Liver (tissue), 9 donors: ENCODE results near the gene SMAP1. TPM values are rescaled to one million over a fixed set of nuclear protein-coding genes. Genes with fewer than 3 reads are reported as not detected.

Source experiments
- DNase-seq: peaks from one replicate; pipeline ENCODE4 v3.0.0-alpha.2; 2017; ENCODE audit warnings: low spot score
- H3K27ac ChIP-seq, 2 donors: one replicate each; pipeline ENCODE4 v1.7.0; 2013; ENCODE audit warnings: inconsistent platforms in 2 of 2, low read length in 2 of 2, control low read depth in 1 of 2, low read depth in 1 of 2, mild to moderate bottlenecking in 1 of 2
- H3K27me3 ChIP-seq, 4 donors: one replicate each; pipeline versions ENCODE4 v1.6.1 to v1.7.0; 2013; ENCODE audit warnings: low read length in 3 of 4, inconsistent platforms in 1 of 4, mild to moderate bottlenecking in 1 of 4, moderate library complexity in 1 of 4; ENCODE audit not compliant: control insufficient read depth in 4 of 4, insufficient read depth in 4 of 4
- H3K36me3 ChIP-seq, 4 donors: one replicate each; pipeline versions ENCODE4 v1.6.1 to v1.7.0; 2013; ENCODE audit warnings: low read length in 3 of 4, mild to moderate bottlenecking in 3 of 4, low read depth in 1 of 4, moderate library complexity in 1 of 4; ENCODE audit not compliant: control insufficient read depth in 4 of 4, insufficient read depth in 3 of 4
- H3K4me1 ChIP-seq, 4 donors: one replicate each; pipeline versions ENCODE4 v1.6.1 to v1.7.0; 2013; ENCODE audit warnings: low read length in 3 of 4, mild to moderate bottlenecking in 3 of 4, moderate library complexity in 1 of 4; ENCODE audit not compliant: control insufficient read depth in 4 of 4, insufficient read depth in 4 of 4
- H3K4me3 ChIP-seq, 3 donors: one replicate each; pipeline versions ENCODE4 v1.6.1 to v1.7.0; 2013; ENCODE audit warnings: low read length in 3 of 3, control low read depth in 1 of 3, low read depth in 1 of 3, mild to moderate bottlenecking in 1 of 3
- H3K9ac ChIP-seq, 2 donors: one replicate each; pipeline ENCODE4 v1.7.0; 2013; ENCODE audit warnings: low read length in 2 of 2, mild to moderate bottlenecking in 2 of 2, moderate library complexity in 2 of 2, control low read depth in 1 of 2, low read depth in 1 of 2
- H3K9me3 ChIP-seq, 4 donors: one replicate each; pipeline versions ENCODE4 v1.6.1 to v1.7.0; 2013; ENCODE audit warnings: low read length in 3 of 4; ENCODE audit not compliant: control insufficient read depth in 4 of 4
- EGR1 ChIP-seq, 2 donors: IDR thresholded peaks; 2 replicates each; pipeline ENCODE4 v1.6.1; 2016 to 2018; ENCODE audit warnings: antibody characterized with exemption in 2 of 2, low read depth in 2 of 2
- FOXA1 ChIP-seq: IDR thresholded peaks from 2 replicates; pipeline ENCODE4 v1.6.1; 2016; ENCODE audit warnings: antibody characterized with exemption
- FOXA2 ChIP-seq: IDR thresholded peaks from 2 replicates; pipeline ENCODE4 v1.6.1; 2016; ENCODE audit warnings: antibody characterized with exemption
- GABPA ChIP-seq, 2 donors: IDR thresholded peaks in 1 of 2; conservative IDR thresholded peaks in 1 of 2; 2 replicates each; pipeline ENCODE4 v1.6.1; 2016; ENCODE audit warnings: antibody characterized with exemption in 2 of 2, mild to moderate bottlenecking in 1 of 2, moderate library complexity in 1 of 2
- HNF4A ChIP-seq, 2 donors: conservative IDR thresholded peaks; 2 replicates each; pipeline ENCODE4 v1.6.1; 2016; ENCODE audit warnings: antibody characterized with exemption in 2 of 2, mild to moderate bottlenecking in 2 of 2
- HNF4G ChIP-seq: IDR thresholded peaks from 2 replicates; pipeline ENCODE4 v1.6.1; 2016; ENCODE audit warnings: antibody characterized with exemption
- JUND ChIP-seq, 2 donors: IDR thresholded peaks; 2 replicates each; pipeline ENCODE4 v1.6.1; 2016; ENCODE audit warnings: antibody characterized with exemption in 2 of 2
- MAX ChIP-seq: IDR thresholded peaks from 2 replicates; pipeline ENCODE4 v1.6.1; 2016; ENCODE audit warnings: antibody characterized with exemption
- NR2F2 ChIP-seq: IDR thresholded peaks from 2 replicates; pipeline ENCODE4 v1.6.1; 2016; ENCODE audit warnings: antibody characterized with exemption
- RAD21 ChIP-seq, 2 donors: IDR thresholded peaks; 2 replicates each; pipeline ENCODE4 v1.6.1; 2016; ENCODE audit warnings: antibody characterized with exemption in 2 of 2, mild to moderate bottlenecking in 2 of 2
- REST ChIP-seq: IDR thresholded peaks from 2 replicates; pipeline ENCODE4 v1.6.1; 2016; ENCODE audit warnings: antibody characterized with exemption, mild to moderate bottlenecking
- RXRA ChIP-seq, 2 donors: IDR thresholded peaks; 2 replicates each; pipeline ENCODE4 v1.6.1; 2017 to 2018; ENCODE audit warnings: antibody characterized with exemption in 2 of 2, mild to moderate bottlenecking in 1 of 2
- SP1 ChIP-seq: IDR thresholded peaks from 2 replicates; pipeline ENCODE4 v1.6.1; 2018; ENCODE audit warnings: antibody characterized with exemption, mild to moderate bottlenecking
- TAF1 ChIP-seq: conservative IDR thresholded peaks from 2 replicates; pipeline ENCODE4 v1.6.1; 2016; ENCODE audit warnings: antibody characterized with exemption, mild to moderate bottlenecking
- YY1 ChIP-seq: IDR thresholded peaks from 2 replicates; pipeline ENCODE4 v1.6.1; 2016; ENCODE audit warnings: antibody characterized with exemption, mild to moderate bottlenecking
- WGBS: extraction: QIAGEN DNeasy Blood & Tissue Kit; methylation state at CpG from one replicate; pipeline ENCODE4 v1.1.7; 2013; 5-methylcytosine and 5-hydroxymethylcytosine counted together
- polyA plus RNA-seq, 2 donors: library from polyadenylated mRNA; stranded (reverse) in 1 of 2; unstranded in 1 of 2; fragments of 200-250 nt in 1 of 2; fragments of >200 nt in 1 of 2; fragmentation: Nextera tagmentation in 1 of 2; extraction: Ambion mirVana in 1 of 2; gene quantifications; one replicate each; pipeline versions ENCODE4 v1.2.1 to v1.2.3, GENCODE V29; 2013 to 2015
- total RNA-seq, 2 donors: library from RNA; depleted of rRNA; stranded (reverse); fragments of >200 nt; gene quantifications; one replicate each; pipeline ENCODE4 v1.2.3, GENCODE V29; 2014
- TF ChIP-seq, protein P1 (sequence below): fragments of 150-350 bp; IDR thresholded peaks from 2 replicates; pipeline ENCODE4 v1.5.1; 2017; ENCODE audit warnings: improper control_type of control experiment, low read depth, low read length; ENCODE audit not compliant: missing input control
- donor health status: healthy.
- donor health status: healthy.
- donor health status: healthy.
- donor health status: healthy.
- donor health status: healthy.

SMAP1 gene
- 10 to 100 TPM; 12.6 to 13.3 TPM for total RNA-seq
- polyA plus RNA-seq = 10 to 100 TPM in 1 of 2 donors, 1 to 10 TPM in 1; 9.3 to 12.9 TPM

DNA sequence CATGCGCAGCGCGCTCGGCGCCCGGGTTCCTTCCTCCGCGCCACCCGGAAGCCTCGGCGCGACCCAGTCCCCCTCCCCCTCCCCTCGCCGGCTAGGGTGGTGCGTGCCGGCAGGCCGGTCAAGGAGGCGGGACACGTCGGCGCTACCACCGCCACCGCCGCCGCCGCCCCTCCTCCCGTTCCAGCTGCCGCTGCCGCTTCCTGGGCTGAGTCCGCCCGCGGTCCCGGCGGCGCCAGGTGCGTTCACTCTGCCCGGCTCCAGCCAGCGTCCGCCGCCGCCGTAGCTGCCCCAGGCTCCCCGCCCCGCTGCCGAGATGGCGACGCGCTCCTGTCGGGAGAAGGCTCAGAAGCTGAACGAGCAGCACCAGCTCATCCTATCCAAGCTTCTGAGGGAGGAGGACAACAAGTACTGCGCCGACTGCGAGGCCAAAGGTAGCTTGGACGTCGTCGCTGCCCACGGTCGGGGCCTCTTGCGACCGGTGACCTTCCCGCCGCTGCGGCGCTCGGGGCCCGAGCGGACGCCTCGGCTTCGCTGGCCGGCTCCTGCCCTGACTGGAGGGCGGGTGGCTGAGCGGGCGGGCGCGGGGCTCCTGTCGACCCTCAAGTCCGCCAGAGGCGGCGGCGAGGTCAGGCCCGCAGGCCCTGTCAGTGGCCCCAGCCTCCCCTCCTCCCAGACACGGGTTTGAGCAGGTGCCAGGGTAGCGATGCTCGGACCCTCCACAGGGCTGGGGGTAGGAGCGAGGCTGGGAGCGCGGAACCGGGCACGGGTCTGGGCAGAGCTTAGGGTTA, at the start of gene SMAP1:
SMAP1 (plus strand) TSS at position 173 of the 788 bp plus-strand sequence; CDS start at position 314, 141 bp downstream.
- H3K27ac ChIP-seq = peak within 1 kb of the TSS; percentile 93 to 96
- peaks cover 0 to 21% (median 11%) of the 10 kb centered on the region in 4 donors for H3K4me1 ChIP-seq

GRCh38 chr6:70620746-70621145, 46.9 kb upstream of the SMAP1 start:
- WGBS = 94% methylated on average over 1 of the region's 1 CpG
- Histone ChIP-seq H3K9me3 (no peaks in the 10 kb centered on the region), H3K9ac (no peak overlapping the region), H3K36me3 (no peaks in the 10 kb centered on the region), H3K27ac (no peak overlapping the region), H3K4me3 (no peak overlapping the region), H3K27me3 (no peaks in the 10 kb centered on the region), H3K4me1 (peaks cover 0 to 5% (median 2%) of the 10 kb centered on the region in 4 donors)
- no peak for DNase-seq
- TF ChIP-seq JUND (IDR thresholded peaks at IDR 0.05) (no peak), RAD21 (IDR thresholded peaks at IDR 0.05) (no peak), FOXA2 (no peak), HNF4G (no peak), YY1 (no peak), NR2F2 (no peak), TAF1 (no peak), REST (no peak), SP1 (no peak), FOXA1 (no peak), MAX (no peak), EGR1 (IDR thresholded peaks at IDR 0.05; ENCODE audit: low read depth in 2 of 2) (no peak)
- TF ChIP-seq, protein P1, sequence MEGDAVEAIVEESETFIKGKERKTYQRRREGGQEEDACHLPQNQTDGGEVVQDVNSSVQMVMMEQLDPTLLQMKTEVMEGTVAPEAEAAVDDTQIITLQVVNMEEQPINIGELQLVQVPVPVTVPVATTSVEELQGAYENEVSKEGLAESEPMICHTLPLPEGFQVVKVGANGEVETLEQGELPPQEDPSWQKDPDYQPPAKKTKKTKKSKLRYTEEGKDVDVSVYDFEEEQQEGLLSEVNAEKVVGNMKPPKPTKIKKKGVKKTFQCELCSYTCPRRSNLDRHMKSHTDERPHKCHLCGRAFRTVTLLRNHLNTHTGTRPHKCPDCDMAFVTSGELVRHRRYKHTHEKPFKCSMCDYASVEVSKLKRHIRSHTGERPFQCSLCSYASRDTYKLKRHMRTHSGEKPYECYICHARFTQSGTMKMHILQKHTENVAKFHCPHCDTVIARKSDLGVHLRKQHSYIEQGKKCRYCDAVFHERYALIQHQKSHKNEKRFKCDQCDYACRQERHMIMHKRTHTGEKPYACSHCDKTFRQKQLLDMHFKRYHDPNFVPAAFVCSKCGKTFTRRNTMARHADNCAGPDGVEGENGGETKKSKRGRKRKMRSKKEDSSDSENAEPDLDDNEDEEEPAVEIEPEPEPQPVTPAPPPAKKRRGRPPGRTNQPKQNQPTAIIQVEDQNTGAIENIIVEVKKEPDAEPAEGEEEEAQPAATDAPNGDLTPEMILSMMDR = no peak

More for the DNA sequence above, at the start of gene SMAP1:
- Histone ChIP-seq H3K27me3 (no peaks in the 10 kb centered on the region), H3K36me3 (no peaks in the 10 kb centered on the region), H3K9me3 (no peaks in the 10 kb centered on the region), H3K4me3 (peak within 1 kb of the TSS; percentile 85 to 93 (median 85)), H3K9ac (peak within 1 kb of the TSS; percentile 64 to 86)
- DNase-seq = peak; percentile 93
- peak; percentile 24 for TF ChIP-seq SP1
- TF ChIP-seq FOXA2 = no peak
- peak in 1 of 2 donors; percentile 11 for TF ChIP-seq RXRA (IDR thresholded peaks at IDR 0.05)
- TF ChIP-seq GABPA (IDR thresholded peaks at IDR 0.05 in 1 of 2, conservative IDR thresholded peaks at IDR 0.05 in 1 of 2) = peak in 1 of 2 donors; percentile 86
- peak in 1 of 2 donors; percentile 9 for TF ChIP-seq HNF4A (conservative IDR thresholded peaks at IDR 0.05)
- no peak for TF ChIP-seq REST
- TF ChIP-seq FOXA1 = no peak
- TF ChIP-seq HNF4G = no peak
- peak in 1 of 2 donors; percentile 4 for TF ChIP-seq RAD21 (IDR thresholded peaks at IDR 0.05)
- WGBS = under 1% methylated on average over 90 of the region's 90 CpGs
